HG03139 (cell line): Measurements from ENCODE around the gene SOCS3.

Source experiments
- ATAC-seq: cut with Tn5 transposase; IDR thresholded peaks from one replicate; pipeline ENCODE4 v1.9.1; 2021; ENCODE audit not compliant: unreplicated experiment

The SOCS3 gene, protein sequence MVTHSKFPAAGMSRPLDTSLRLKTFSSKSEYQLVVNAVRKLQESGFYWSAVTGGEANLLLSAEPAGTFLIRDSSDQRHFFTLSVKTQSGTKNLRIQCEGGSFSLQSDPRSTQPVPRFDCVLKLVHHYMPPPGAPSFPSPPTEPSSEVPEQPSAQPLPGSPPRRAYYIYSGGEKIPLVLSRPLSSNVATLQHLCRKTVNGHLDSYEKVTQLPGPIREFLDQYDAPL

GRCh38 chr17:78359997-78360370, at the start of gene SOCS3:
Gene SOCS3 (minus strand): TSS chr17:78360077. CDS start chr17:78359095, 982 bp downstream.
- peak; percentile 33 for ATAC-seq

DNA sequence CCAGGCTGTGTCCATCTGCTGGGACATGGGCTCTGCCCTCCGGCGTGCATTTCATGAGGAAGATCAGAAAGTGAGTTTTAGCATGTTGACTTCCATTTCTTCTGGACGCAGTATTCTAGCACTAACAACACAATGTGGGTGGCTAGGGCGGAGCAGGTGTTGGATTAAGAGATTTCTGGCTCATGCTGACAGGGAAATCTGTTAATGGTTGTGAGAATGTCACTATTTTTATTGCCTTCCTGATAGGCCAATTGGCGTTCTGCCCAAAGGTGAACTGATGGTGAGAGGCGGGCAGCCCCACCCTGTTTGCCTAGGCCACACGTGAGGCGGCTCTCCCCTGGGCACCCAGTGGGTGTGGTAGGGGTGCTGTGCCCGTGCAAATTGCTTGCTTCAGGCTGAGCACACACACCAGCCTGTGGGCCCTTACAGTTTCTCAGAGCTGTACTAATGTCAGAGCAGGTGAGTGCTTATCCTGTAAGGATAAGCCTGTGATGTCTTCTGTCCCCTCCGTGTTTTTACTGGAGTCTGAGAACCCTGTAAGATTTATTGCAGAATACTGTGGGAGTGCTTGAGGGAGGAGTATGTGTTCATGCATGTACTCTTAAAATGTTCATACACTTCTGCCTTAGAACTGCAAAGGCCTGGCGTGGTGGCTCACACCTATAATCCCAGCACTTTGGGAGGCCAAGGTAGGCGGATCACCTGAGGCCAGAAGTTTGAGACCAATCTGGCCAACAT, 49.5 kb upstream of the SOCS3 start:
- no peak for ATAC-seq

- no peak for ATAC-seq
Observed at GRCh38 chr17:78408476-78409050, 48.7 kb upstream of the SOCS3 start.

- ATAC-seq = no peak
Observed at GRCh38 chr17:78407387-78408000, 47.6 kb upstream of the SOCS3 start.

DNA sequence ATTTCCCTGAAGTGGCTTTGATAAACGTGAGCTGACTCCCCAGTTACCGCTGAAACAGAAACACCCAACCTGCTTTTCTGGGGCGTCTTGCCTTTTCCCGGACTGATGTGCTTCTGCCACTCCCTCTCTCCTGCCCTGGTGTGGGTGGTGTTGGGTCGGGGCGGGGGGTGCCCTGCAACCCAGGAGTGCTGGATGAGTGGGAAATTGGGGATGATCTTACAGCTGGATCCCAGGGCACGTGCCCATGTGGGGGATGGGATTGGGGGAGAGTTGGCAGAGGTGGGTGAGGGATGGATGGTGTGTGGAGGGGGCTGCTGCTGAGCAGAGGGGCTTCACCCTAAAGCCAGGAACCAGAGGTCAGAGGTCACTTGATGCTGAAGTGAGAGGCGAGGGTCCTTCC, 47.0 kb upstream of the SOCS3 start:
- ATAC-seq = no peak

DNA sequence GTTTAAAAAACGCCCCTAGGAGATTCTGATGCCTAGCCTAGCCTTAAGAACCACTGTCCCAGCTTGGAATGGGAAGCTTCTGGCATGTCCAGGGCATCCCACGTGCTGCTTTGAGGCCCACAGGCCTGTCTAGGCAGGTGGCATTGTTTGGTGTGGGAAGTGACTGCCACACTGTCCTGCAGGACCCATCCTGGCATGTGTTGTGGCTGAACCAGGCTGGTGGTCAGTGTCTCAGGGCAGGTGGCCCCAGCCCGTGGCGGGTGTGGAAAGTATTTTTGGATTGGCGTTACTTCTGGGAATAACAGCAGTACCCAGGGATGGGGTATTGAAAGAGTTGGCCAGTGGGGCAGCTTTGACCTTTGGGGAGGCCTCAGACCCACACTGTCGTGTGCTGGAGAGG, 46.5 kb upstream of the SOCS3 start:
- ATAC-seq = no peak

DNA sequence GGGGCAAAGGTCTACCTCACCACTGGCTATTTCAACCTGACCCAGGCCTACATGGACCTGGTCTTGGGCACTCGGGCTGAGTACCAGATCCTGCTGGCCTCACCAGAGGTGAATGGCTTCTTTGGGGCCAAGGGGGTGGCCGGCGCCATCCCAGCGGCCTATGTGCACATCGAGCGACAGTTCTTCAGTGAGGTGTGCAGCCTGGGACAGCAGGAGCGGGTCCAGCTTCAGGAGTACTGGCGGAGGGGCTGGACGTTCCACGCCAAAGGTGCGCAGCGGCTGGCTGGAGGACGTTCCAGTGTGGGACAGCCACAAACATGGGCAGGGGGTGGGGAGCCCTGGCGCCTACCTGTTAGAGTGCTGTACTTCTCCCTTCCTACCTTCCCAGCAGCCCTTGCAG, 43.9 kb upstream of the SOCS3 start:
- no peak for ATAC-seq

GRCh38 chr17:78401891-78402290, 42.0 kb upstream of the SOCS3 start:
- ATAC-seq = no peak

- ATAC-seq = no peak
Observed at GRCh38 chr17:78401246-78401645, 41.4 kb upstream of the SOCS3 start.

DNA sequence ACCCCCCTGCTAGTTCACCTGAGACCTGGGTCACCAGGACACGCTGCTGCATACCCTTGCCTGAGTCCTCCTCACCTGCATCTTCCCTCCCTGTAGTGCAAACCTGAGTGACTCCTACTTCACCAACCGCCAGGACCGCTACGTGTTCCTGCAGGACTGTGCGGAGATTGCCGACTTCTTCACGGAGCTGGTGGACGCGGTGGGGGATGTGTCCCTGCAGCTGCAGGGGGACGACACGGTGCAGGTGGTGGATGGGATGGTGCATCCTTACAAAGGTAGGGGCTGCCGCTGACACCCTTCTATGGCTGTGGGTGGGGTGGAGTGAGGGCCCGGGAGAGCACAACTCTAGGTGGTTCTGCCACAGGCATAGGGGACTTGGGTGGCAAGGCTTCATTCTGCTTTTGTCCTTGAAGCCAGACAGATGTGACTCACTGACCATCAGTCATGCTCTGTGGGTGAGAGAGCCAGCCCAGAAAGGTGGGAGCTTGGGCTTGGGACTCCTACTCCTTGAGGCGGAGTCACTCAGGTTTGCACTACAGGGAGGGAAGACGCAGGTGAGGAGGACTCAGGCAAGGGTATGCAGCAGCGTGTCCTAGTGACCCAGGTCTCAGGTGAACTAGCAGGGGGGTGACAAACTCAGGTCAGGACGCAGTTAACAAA, 40.8 kb upstream of the SOCS3 start:
- no peak for ATAC-seq

DNA sequence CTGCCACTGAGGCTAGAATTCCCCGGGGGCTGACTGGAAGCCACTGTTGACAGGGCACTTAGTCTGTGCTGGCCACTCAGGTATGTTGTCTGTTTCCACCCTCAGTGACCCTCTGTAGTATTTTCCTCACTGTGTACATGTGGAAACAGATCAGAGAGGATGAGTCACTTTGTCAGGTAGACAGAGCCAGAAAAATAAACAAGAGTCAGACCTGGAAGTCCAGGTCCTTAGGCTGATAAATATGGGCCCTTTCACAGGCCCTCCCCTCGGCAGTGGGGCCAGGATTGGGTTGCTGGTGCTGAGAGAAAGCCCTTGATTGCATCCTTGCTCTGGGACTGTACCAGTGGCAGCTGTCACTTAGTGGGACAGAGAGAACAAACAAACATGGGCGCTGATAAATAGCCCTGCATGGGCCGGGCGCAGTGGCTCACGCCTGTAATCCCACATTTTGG, 39.8 kb upstream of the SOCS3 start:
- ATAC-seq = no peak

DNA sequence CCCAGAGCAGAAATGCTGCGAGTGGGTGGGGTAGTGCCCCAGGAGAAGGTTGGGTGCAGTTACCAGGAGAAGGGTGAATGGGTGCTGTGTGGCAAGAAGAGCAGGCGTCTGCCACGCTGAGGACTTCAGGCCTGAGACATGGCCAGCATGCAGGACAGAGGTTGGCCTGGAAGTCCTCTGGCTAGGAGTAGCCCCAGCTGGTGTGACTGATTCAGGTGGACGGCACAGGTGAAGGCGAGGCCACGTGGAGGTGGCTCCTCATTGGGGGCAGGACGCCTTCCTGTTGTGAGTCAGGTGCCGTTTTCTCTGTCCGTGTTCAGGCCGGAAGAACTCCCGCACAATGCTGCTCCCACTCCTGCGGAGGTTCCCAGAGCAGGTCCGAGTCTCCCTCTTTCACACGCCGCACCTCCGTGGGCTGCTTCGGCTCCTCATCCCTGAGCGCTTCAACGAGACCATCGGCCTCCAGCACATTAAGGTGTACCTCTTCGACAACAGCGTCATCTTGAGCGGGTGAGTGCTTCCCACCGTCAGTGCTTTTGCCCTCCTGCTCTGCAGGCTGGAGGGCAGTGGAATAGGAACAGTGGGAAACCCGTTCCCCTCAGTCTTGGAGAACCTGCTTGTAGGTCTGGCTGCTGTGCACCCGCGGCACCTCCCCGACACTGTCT, 39.3 kb upstream of the SOCS3 start:
- no peak for ATAC-seq

DNA sequence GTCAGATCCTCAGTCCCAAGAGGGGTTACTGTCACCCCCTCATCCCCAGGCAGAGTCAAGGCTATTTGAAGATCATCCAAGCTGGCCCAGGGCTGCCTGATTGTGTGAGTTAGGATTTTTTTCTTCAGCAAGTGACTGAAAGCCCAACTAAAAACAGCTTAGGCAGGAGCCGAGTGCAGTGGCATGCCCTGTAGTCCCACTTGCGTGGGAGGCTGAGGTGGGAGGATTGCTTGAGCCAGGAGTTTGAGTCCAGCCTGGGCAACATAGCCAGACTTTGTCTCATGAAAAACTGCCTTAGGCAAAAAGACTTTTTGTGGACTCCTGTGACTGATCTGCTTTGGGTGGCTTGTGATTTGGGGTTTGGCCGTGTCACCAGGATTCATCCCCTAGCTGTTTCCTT, 38.5 kb upstream of the SOCS3 start:
- no peak for ATAC-seq

DNA sequence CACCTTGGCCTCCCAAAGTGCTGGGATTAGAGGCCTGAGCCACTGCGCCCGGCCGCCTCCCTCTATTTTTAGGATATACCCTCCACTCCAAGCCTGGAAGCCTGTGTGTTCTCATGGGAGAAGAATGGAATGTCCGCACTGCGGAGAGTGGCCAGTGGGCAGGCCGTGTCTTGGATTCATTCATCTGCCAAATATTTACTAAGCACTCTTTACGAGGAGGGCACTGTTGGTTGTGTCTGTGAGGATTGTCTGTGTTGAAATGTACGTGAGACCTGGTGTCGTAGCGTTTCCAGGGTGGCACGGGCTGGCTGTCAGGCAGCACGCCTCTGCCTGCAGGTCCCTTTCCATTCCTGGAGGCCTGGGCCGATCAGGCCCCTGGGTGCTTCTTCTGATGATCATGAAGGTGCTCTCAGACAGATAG, 37.8 kb upstream of the SOCS3 start:
- ATAC-seq = no peak

- ATAC-seq = no peak
Observed at GRCh38 chr17:78396441-78397337, 36.8 kb upstream of the SOCS3 start.

DNA sequence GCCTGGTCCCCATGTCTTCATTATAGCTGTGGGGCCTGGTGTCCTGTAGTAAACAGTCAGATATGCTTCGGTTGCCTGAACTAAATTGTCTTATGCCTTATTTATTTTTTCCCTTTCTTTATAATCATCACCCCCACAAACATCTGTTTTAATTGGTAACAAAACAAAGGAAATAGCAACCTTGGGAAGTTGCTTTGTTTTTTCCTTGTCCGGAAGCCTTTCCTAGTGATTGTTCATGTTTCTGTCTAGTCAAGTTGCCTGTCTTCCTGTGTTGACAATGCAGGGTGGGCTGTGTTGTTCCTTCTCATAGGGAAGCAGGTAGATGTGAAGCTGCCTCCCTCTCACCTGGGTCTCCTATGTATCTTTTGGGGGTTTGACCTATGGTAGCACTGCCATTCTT, 35.3 kb upstream of the SOCS3 start:
- ATAC-seq = no peak

DNA sequence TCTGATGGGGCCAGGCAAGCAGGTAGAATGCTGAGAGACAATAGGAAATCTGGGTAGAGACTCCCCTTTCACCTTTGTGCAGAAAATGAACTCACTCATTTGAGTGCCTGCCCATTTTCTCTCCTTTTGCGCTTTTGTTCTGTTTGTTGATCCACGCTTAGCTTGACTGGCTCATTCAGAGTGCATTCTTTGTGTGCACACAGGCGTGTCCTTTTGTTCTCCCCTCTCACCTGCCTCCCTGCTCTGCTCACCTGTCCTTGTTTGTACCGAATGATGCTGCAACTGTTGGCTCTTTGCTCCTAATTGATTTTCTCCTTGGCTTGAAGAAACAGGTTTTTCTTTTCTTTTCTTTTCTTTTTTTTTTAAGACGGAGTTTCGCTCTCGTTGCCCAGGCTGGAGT, 34.3 kb upstream of the SOCS3 start:
- no peak for ATAC-seq

DNA sequence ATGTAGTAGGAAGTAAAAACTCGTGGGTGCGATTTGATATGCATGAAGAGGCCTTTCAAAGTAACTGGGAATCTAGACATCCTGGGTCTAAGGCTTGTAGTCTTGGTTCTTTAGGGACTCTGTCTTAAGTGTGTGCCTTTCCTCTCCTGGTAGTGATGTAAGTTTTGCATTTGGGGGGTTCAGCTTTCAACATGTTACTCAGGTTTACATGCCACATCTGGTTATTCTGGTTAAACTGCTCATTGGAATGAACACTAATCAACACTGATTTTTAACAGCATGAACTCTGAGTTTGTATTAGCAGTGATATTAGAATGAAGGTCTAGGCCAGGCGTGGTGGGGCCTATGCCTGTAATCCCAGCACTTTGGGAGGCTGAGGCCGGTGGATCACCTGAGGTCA, 33.7 kb upstream of the SOCS3 start:
- no peak for ATAC-seq

DNA sequence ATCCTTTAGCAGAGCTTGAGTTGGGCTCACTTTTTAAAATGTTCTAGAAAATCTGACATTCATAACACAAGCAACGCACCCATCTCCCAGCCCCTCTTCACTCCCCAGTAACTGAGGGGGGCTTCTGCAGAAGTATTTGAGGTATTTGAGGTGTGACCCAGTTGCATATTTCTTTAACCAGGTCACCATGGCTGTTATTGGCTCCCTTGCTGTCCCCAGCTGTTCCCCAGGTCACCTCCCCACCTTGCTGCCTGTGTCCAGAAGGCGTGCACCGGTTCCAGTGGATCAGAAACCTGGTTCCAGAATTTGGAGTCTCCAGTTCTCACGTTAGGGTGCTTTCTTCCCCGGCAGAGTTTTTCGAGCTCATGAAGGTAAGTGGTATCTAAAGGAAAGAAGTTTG, 32.4 kb upstream of the SOCS3 start:
- ATAC-seq = no peak

DNA sequence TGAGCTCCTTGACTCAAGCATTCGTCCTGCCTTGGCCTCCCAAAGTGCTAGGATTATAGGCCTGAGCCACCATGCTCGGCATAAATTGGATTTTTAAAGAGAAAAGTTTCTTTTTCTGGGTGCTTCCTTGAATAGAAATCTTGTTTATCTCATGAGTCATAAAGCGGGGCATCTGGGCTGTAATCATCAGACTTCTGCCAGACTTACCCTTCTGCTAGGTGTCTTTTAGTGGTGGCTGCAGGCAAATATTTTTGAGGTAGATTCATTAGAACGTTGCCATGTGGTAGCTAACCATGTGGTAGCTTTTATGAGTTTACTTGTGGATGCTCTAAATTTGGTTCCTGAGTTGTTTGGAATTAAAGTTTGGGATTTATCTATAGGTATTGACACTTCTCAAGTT, 32.0 kb upstream of the SOCS3 start:
- no peak for ATAC-seq
